Prostate gland (tissue), 2 donors: ENCODE data around the gene DSG2. TPM values are rescaled to one million over a fixed set of nuclear protein-coding genes. Genes with fewer than 3 reads are reported as not detected.

Experiments used
- DNase-seq: peaks from one replicate; pipeline ENCODE4 v3.0.0-alpha.2; 2019; ENCODE audit warnings: low spot score
- H3K27ac ChIP-seq, 2 donors: fragments of 200-600 bp; sonication (generic); 2 replicates each; pipeline ENCODE4 v1.5.1; 2017 to 2019
- H3K27me3 ChIP-seq: fragments of 200-600 bp; sonication (generic); replicated peaks from 2 replicates; pipeline ENCODE4 v1.5.1; 2019; ENCODE audit not compliant: insufficient read depth
- H3K36me3 ChIP-seq, 2 donors: fragments of 200-600 bp; sonication (generic); 1 replicate in 1 of 2; 2 replicates in 1 of 2; pipeline versions ENCODE4 v1.5.1 to v1.8.1; 2017 to 2019
- H3K4me1 ChIP-seq: fragments of 200-600 bp; sonication (generic); replicated peaks from 2 replicates; pipeline ENCODE4 v1.5.1; 2019
- H3K4me3 ChIP-seq, 2 donors: fragments of 200-600 bp; sonication (generic); 2 replicates each; pipeline ENCODE4 v1.5.1; 2017 to 2019
- H3K9me3 ChIP-seq: fragments of 200-600 bp; sonication (generic); 2 replicates; pipeline ENCODE4 v1.5.1; 2017
- POLR2A ChIP-seq: fragments of 450-650 bp; IDR thresholded peaks from one replicate; pipeline ENCODE4 v1.6.1; 2016; ENCODE audit warnings: antibody characterized with exemption, mild to moderate bottlenecking
- POLR2AphosphoS5 ChIP-seq: sonication (generic); formaldehyde crosslinking; IDR thresholded peaks from one replicate; pipeline ENCODE4 v1.6.1; 2017; ENCODE audit warnings: antibody characterized with exemption
- WGBS: methylation state at CpG from one replicate; pipeline ENCODE4 v1.1.5; 2018; 5-methylcytosine and 5-hydroxymethylcytosine counted together
- intact Hi-C: fragments of 100-400 bp; cut with DNase I; formaldehyde crosslinking; loops from one replicate; pipeline ENCODE4 v1.14.2; 2022
- total RNA-seq, 2 donors: library from RNA; depleted of rRNA; stranded (reverse); fragments of >200 nt; gene quantifications; one replicate each; pipeline ENCODE4 v1.1.0, GENCODE V29; 2016
- TF ChIP-seq, protein P1 (sequence below), 4 experiments: fragments of 200-600 bp in 2 of 4; fragments of 450-650 bp in 2 of 4; sonication (generic) in 2 of 4; IDR thresholded peaks; 1 replicate in 3 of 4; 2 replicates in 1 of 4; pipeline ENCODE4 v1.5.1; 2016 to 2019; ENCODE audit warnings: antibody characterized with exemption in 4 of 4, mild to moderate bottlenecking in 2 of 4, moderate library complexity in 2 of 4

DSG2 gene
- total RNA-seq, 2 donors from 2014 or later = 19.5 to 63.2 TPM

DNA sequence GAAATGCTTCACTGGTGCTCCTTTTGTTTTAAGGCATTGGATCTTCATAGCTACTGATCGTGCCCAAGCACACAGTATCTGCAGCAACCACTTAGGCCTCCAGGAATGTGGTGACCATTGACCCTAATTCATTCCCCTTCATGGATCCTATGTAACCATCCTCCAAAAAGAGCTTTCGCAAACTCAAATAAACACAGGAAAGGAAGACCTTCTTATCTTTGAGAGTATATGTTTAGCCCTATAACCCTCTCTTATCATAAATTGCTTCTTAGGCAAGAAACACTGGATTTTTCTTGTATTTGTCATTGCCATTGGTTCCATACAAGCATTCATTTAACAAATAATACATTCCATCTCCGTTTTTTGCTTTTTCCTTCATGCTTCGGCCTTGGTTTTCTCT is 89.6 kb downstream of the DSG2 start:
- DNase-seq = no peak
- TF ChIP-seq, protein P1, sequence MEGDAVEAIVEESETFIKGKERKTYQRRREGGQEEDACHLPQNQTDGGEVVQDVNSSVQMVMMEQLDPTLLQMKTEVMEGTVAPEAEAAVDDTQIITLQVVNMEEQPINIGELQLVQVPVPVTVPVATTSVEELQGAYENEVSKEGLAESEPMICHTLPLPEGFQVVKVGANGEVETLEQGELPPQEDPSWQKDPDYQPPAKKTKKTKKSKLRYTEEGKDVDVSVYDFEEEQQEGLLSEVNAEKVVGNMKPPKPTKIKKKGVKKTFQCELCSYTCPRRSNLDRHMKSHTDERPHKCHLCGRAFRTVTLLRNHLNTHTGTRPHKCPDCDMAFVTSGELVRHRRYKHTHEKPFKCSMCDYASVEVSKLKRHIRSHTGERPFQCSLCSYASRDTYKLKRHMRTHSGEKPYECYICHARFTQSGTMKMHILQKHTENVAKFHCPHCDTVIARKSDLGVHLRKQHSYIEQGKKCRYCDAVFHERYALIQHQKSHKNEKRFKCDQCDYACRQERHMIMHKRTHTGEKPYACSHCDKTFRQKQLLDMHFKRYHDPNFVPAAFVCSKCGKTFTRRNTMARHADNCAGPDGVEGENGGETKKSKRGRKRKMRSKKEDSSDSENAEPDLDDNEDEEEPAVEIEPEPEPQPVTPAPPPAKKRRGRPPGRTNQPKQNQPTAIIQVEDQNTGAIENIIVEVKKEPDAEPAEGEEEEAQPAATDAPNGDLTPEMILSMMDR (IDR thresholded peaks at IDR 0.05) = no peak
- no peak for TF ChIP-seq POLR2AphosphoS5
- TF ChIP-seq POLR2A = no peak
- Histone ChIP-seq H3K4me1 (no peaks in the 10 kb centered on the region), H3K27ac (no peak overlapping the region), H3K27me3 (no peaks in the 10 kb centered on the region), H3K36me3 (no peaks in the 10 kb centered on the region), H3K9me3 (no peaks in the 10 kb centered on the region), H3K4me3 (no peak overlapping the region)
- 88% methylated on average over 4 of the region's 4 CpGs for WGBS
- intact Hi-C loops = no loop called here

DNA sequence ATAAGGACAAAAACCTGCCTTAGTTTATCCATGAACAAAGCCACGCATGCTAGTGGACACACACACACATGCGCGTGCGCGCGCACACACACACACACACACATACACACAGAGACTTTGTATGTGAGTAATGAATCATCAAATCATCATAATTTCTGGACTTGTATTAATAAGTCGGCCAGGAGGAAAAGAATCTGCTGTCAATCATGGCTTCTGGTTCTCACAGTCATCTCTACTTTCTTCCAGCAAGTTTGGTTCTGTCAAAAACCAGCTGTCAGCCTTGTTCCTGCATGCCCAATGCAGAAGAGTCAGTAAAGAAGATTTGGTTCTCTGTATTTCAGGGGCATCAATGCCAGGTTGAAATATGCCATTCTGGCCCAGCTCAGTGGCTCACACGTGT is 92.6 kb downstream of the DSG2 start:
- Histone ChIP-seq H3K27me3 (no peaks in the 10 kb centered on the region), H3K4me3 (no peak overlapping the region), H3K9me3 (no peaks in the 10 kb centered on the region), H3K36me3 (no peaks in the 10 kb centered on the region), H3K27ac (no peak overlapping the region), H3K4me1 (no peaks in the 10 kb centered on the region)
- intact Hi-C loops = no loop called here
- TF ChIP-seq, protein P1 (IDR thresholded peaks at IDR 0.05) = no peak
- no peak for TF ChIP-seq POLR2AphosphoS5
- no peak for TF ChIP-seq POLR2A
- no peak for DNase-seq
- WGBS = 89% methylated on average over 8 of the region's 8 CpGs

GRCh38 chr18:31591113-31591512 is 93.1 kb downstream of the DSG2 start:
- no peaks in the 10 kb centered on the region for H3K4me1 ChIP-seq
- H3K27me3 ChIP-seq = no peaks in the 10 kb centered on the region
- H3K27ac ChIP-seq = no peak overlapping the region
- H3K9me3 ChIP-seq = no peaks in the 10 kb centered on the region
- no peaks in the 10 kb centered on the region for H3K36me3 ChIP-seq
- TF ChIP-seq POLR2A (no peak), POLR2AphosphoS5 (no peak)
- TF ChIP-seq, protein P1 (IDR thresholded peaks at IDR 0.05) = no peak
- DNase-seq = no peak
- H3K4me3 ChIP-seq = no peak overlapping the region
- intact Hi-C loops = no loop called here
- 81% methylated on average over 2 of the region's 2 CpGs for WGBS

DNA sequence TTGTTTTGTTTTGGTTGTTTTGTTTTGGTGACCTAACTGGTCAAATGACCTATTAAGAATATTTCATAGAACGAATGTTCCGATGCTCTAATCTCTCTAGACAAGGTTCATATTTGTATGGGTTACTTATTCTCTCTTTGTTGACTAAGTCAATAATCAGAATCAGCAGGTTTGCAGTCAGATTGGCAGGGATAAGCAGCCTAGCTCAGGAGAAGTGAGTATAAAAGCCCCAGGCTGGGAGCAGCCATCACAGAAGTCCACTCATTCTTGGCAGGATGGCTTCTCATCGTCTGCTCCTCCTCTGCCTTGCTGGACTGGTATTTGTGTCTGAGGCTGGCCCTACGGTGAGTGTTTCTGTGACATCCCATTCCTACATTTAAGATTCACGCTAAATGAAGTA is 93.7 kb downstream of the DSG2 start, which contains the start of gene TTR:
Gene TTR, plus strand, starts transcription at position 250 of the 400 bp plus-strand sequence. Its CDS starts 26 bp downstream, at position 276.
- H3K9me3 ChIP-seq = no peaks in the 10 kb centered on the region
- no peaks in the 10 kb centered on the region for H3K36me3 ChIP-seq
- peak; percentile 5 for DNase-seq
- TF ChIP-seq, protein P1 (IDR thresholded peaks at IDR 0.05) = no peak
- H3K27ac ChIP-seq = no peak within 1 kb of the TSS
- H3K4me3 ChIP-seq = no peak within 1 kb of the TSS
- no peaks in the 10 kb centered on the region for H3K4me1 ChIP-seq
- intact Hi-C loops = no loop called here
- no peaks in the 10 kb centered on the region for H3K27me3 ChIP-seq
- WGBS = 54% methylated on average over 5 of the region's 5 CpGs

DNA sequence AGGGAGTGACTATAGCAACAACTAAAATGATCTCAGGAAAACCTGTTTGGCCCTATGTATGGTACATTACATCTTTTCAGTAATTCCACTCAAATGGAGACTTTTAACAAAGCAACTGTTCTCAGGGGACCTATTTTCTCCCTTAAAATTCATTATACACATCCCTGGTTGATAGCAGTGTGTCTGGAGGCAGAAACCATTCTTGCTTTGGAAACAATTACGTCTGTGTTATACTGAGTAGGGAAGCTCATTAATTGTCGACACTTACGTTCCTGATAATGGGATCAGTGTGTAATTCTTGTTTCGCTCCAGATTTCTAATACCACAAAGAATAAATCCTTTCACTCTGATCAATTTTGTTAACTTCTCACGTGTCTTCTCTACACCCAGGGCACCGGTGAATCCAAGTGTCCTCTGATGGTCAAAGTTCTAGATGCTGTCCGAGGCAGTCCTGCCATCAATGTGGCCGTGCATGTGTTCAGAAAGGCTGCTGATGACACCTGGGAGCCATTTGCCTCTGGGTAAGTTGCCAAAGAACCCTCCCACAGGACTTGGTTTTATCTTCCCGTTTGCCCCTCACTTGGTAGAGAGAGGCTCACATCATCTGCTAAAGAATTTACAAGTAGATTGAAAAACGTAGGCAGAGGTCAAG is 94.7 kb downstream of the DSG2 start:
- TF ChIP-seq POLR2AphosphoS5 = no peak
- no peak for TF ChIP-seq POLR2A
- TF ChIP-seq, protein P1 (IDR thresholded peaks at IDR 0.05) = no peak
- no peaks in the 10 kb centered on the region for H3K9me3 ChIP-seq
- 85% methylated on average over 10 of the region's 10 CpGs for WGBS
- no peaks in the 10 kb centered on the region for H3K36me3 ChIP-seq
- H3K27me3 ChIP-seq = no peaks in the 10 kb centered on the region
- intact Hi-C loops = no loop called here
- no peak for DNase-seq
- H3K27ac ChIP-seq = no peak overlapping the region
- H3K4me3 ChIP-seq = no peak overlapping the region
- H3K4me1 ChIP-seq = no peaks in the 10 kb centered on the region
